ENCODE data around the gene HIPK1. TPM values are rescaled to one million over a fixed set of nuclear protein-coding genes. Genes with fewer than 3 reads are reported as not detected.

The HIPK1 gene
- total and polyA plus RNA-seq, 10 of the 15 experiments (the other 5 are each of a cell fraction or from before 2014, with no cell fraction given), result 4.2 to 33.9 (median 11.4) TPM

DNA sequence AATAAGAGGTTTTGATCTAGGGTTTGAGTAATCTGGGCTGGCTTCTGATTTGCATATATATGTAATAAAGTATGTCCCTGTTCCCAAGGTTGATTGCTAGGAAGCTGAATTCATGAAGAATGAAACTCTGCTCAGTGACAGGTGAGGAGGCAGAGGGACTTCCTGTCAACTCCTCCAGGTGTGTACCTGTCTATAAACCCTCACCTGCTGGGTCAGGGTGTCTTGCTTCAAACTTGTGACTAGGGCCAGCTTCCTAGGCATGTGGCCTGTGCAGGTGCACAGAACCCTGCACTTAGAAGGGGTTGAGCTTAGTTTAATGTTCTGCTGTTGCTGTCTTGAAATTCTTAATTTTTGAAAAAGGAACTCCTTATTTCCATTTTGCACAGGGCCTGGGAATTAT lies 71.3 kb downstream of the HIPK1 start:
- DNase-seq (ENCODE audit: low read depth, low spot score), result no peak
- POLR2A ChIA-PET, result no interaction called here
- H3K4me1 ChIP-seq (ENCODE audit: control insufficient read depth, insufficient read depth, low read length), result no peaks in the 10 kb centered on the region
- no peaks in the 10 kb centered on the region for H3K36me3 ChIP-seq (ENCODE audit: control insufficient read depth in 2 of 2, insufficient read depth in 2 of 2, low read length in 1 of 2)
- no peak overlapping the region for H3K9ac ChIP-seq (ENCODE audit: control insufficient read depth, insufficient read depth, low read length)
- H4K20me1 ChIP-seq (ENCODE audit: control insufficient read depth, insufficient read depth), result no peaks in the 10 kb centered on the region
- H3K4me2 ChIP-seq (ENCODE audit: control insufficient read depth, insufficient read depth), result no peak overlapping the region
- SMC1A ChIA-PET (ENCODE audit: uncharacterized antibody, unreplicated experiment), result interaction anchor here (0.7 to 1.7 kb wide), 4 partner anchors 8 to 35 kb away, joined by 3 to 7 read pairs (median 4); partner anchors contain the start of gene OLFML3
- RAD21 ChIA-PET (ENCODE audit: unreplicated experiment), result interaction anchor here (1.1 kb wide), 1 partner anchor 283 kb away, joined by 3 read pairs; no protein-coding TSS in a partner anchor
- in situ Hi-C loops (cut with MboI), result no loop called here
- no peaks in the 10 kb centered on the region for H3K79me2 ChIP-seq (ENCODE audit: control insufficient read depth, insufficient read depth, low read length)
- BruUV-seq (replicated peaks), result no TSS peak
- no peaks in the 10 kb centered on the region for H3K27me3 ChIP-seq (replicated peaks in 1 of 2; ENCODE audit: control insufficient read depth in 2 of 2, insufficient read depth in 2 of 2, low read length in 1 of 2)
- peaks cover 3% of the 10 kb centered on the region; the same call in 2 of the 3 replicates for H3K9me3 ChIP-seq (replicated peaks; ENCODE audit: control insufficient read depth, insufficient read depth, low read length)
- no peak overlapping the region for H3K4me3 ChIP-seq
- no peak for ATAC-seq
- no peak overlapping the region for H3K27ac ChIP-seq (ENCODE audit: control insufficient read depth, insufficient read depth)
- no peak for TF ChIP-seq SIX5 (IDR thresholded peaks at IDR 0.05; ENCODE audit: low read depth, low read length, severe bottlenecking)
- no peak for TF ChIP-seq RELA (IDR thresholded peaks at IDR 0.05; ENCODE audit: borderline replicate concordance, partially characterized antibody)
- no peak for TF ChIP-seq RUNX3 (IDR thresholded peaks at IDR 0.05; ENCODE audit: low read length)
- no peak for TF ChIP-seq NR2C2 (IDR thresholded peaks at IDR 0.05; ENCODE audit: borderline replicate concordance, control insufficient read depth, insufficient read length, low read depth)
- no peak for TF ChIP-seq MEF2A (IDR thresholded peaks at IDR 0.05; ENCODE audit: insufficient read depth, low read depth, low read length)
- TF ChIP-seq ATF7 (IDR thresholded peaks at IDR 0.05; ENCODE audit: low read depth), result no peak
- TF ChIP-seq, protein P1, sequence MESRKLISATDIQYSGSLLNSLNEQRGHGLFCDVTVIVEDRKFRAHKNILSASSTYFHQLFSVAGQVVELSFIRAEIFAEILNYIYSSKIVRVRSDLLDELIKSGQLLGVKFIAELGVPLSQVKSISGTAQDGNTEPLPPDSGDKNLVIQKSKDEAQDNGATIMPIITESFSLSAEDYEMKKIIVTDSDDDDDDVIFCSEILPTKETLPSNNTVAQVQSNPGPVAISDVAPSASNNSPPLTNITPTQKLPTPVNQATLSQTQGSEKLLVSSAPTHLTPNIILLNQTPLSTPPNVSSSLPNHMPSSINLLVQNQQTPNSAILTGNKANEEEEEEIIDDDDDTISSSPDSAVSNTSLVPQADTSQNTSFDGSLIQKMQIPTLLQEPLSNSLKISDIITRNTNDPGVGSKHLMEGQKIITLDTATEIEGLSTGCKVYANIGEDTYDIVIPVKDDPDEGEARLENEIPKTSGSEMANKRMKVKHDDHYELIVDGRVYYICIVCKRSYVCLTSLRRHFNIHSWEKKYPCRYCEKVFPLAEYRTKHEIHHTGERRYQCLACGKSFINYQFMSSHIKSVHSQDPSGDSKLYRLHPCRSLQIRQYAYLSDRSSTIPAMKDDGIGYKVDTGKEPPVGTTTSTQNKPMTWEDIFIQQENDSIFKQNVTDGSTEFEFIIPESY (IDR thresholded peaks at IDR 0.05), result no peak
- no peak for FAIRE-seq
- intact Hi-C loops (cut with micrococcal nuclease; ENCODE audit: unreplicated experiment), result no loop called here
- no peak overlapping the region for H2AFZ ChIP-seq (ENCODE audit: control insufficient read depth, low read depth, low read length)
- CTCF ChIA-PET, result interaction anchor here (0.8 to 1.2 kb wide), 2 partner anchors 11 to 282 kb away, joined by 3 read pairs; no protein-coding TSS in a partner anchor

Measured in GM12878 (cell line).